ENCODE results near the gene VPS26C. TPM values are rescaled to one million over a fixed set of nuclear protein-coding genes. Genes with fewer than 3 reads are reported as not detected.

Gene VPS26C
- total and polyA plus RNA-seq, 9 of the 15 experiments (the other 6 are each of a cell fraction or from before 2014, with no cell fraction given) = 32.8 to 48.7 (median 42.1) TPM

- peak; percentile 87 for TF ChIP-seq ZBTB33 (CRISPR knock-in tag; IDR thresholded peaks at IDR 0.05)
- peak; percentile 71; the same call in 1 of the 2 replicates for TF ChIP-seq NFRKB (IDR thresholded peaks at IDR 0.05; ENCODE audit: low read depth)
- no peak for TF ChIP-seq E2F4 (CRISPR knock-in tag; IDR thresholded peaks at IDR 0.05; ENCODE audit: low read depth)
- no peak for TF ChIP-seq ZNF354B (CRISPR knock-in tag; IDR thresholded peaks at IDR 0.05)
- TF ChIP-seq ETV1 (tag; conservative IDR thresholded peaks at IDR 0.05; ENCODE audit: low read depth) = peak; percentile 72
- TF ChIP-seq ATF4 (CRISPR knock-in tag; IDR thresholded peaks at IDR 0.05) = no peak
- no peak for TF ChIP-seq TGIF2 (CRISPR knock-in tag; IDR thresholded peaks at IDR 0.05)
- no peak for TF ChIP-seq TAF15 (IDR thresholded peaks at IDR 0.05; ENCODE audit: low read depth, low read length)
- no peak for TF ChIP-seq TBL1XR1 (IDR thresholded peaks at IDR 0.05; ENCODE audit: low read length in 2 of 2)
- no peak for TF ChIP-seq GTF2F1 (IDR thresholded peaks at IDR 0.05; ENCODE audit: low read depth, low read length)
- peak in 1 of 2 experiments; percentile 84; a peak in 1 of 4 replicates for TF ChIP-seq SRF (CRISPR knock-in tag; IDR thresholded peaks at IDR 0.05)
- 0 out of 2 replicates have a peak, but pooled peaks have one; percentile 40 for TF ChIP-seq ZBED1 (IDR thresholded peaks at IDR 0.05)
- no peak for TF ChIP-seq ZBTB43 (CRISPR knock-in tag; IDR thresholded peaks at IDR 0.05)
- peak; percentile 88 for TF ChIP-seq ELF1 (tag; IDR thresholded peaks at IDR 0.05)
- no peak for TF ChIP-seq SP1 (CRISPR knock-in tag; IDR thresholded peaks at IDR 0.05)
- peak; percentile 98 for TF ChIP-seq USF2 (CRISPR knock-in tag; IDR thresholded peaks at IDR 0.05)
- TF ChIP-seq POLR2AphosphoS2 (IDR thresholded peaks at IDR 0.05; ENCODE audit: low read length) = peak; percentile 91
- TF ChIP-seq ETS1 (conservative IDR thresholded peaks at IDR 0.05; ENCODE audit: control insufficient read depth, low read depth, low read length) = peak; percentile 44; the same call in 1 of the 2 replicates
- no peak for TF ChIP-seq TCF15 (CRISPR knock-in tag; IDR thresholded peaks at IDR 0.05)
These were observed 46.0 kb downstream of the VPS26C start (continued) for GRCh38 chr21:37220981-37221664.

All from K562 (cell line).